Coronary artery (tissue), 2 donors: Measurements from ENCODE around the gene ZNF253.
"Not testable (repeated sequence)": the region's sequence is repeated elsewhere in the genome, so short reads cannot be mapped to it uniquely, and the experiment has no call there.

ENCODE experiments used
- DNase-seq: peaks from one replicate; pipeline ENCODE4 v3.0.0-alpha.2; 2017; ENCODE audit warnings: low spot score
- H3K27ac ChIP-seq, 2 donors: fragments of 200-600 bp; sonication (generic); one replicate each; pipeline ENCODE4 v1.5.1; 2016 to 2019
- H3K4me3 ChIP-seq: fragments of 200-600 bp; sonication (generic); 2 replicates; pipeline ENCODE4 v1.5.1; 2016; ENCODE audit warnings: mild to moderate bottlenecking, moderate library complexity
- TF ChIP-seq, protein P1 (sequence below): fragments of 200-600 bp; sonication (generic); IDR thresholded peaks from one replicate; pipeline ENCODE4 v1.5.1; 2019; ENCODE audit warnings: antibody characterized with exemption

The ZNF253 gene

GRCh38 chr19:19900139-19900728 lies 34.6 kb downstream of the ZNF253 start:
- TF ChIP-seq, protein P1, sequence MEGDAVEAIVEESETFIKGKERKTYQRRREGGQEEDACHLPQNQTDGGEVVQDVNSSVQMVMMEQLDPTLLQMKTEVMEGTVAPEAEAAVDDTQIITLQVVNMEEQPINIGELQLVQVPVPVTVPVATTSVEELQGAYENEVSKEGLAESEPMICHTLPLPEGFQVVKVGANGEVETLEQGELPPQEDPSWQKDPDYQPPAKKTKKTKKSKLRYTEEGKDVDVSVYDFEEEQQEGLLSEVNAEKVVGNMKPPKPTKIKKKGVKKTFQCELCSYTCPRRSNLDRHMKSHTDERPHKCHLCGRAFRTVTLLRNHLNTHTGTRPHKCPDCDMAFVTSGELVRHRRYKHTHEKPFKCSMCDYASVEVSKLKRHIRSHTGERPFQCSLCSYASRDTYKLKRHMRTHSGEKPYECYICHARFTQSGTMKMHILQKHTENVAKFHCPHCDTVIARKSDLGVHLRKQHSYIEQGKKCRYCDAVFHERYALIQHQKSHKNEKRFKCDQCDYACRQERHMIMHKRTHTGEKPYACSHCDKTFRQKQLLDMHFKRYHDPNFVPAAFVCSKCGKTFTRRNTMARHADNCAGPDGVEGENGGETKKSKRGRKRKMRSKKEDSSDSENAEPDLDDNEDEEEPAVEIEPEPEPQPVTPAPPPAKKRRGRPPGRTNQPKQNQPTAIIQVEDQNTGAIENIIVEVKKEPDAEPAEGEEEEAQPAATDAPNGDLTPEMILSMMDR: no peak
- DNase-seq: no peak
- H3K4me3 ChIP-seq: peak overlapping the region; percentile 81
- peak overlapping the region; percentile 70 to 86 for H3K27ac ChIP-seq

DNA sequence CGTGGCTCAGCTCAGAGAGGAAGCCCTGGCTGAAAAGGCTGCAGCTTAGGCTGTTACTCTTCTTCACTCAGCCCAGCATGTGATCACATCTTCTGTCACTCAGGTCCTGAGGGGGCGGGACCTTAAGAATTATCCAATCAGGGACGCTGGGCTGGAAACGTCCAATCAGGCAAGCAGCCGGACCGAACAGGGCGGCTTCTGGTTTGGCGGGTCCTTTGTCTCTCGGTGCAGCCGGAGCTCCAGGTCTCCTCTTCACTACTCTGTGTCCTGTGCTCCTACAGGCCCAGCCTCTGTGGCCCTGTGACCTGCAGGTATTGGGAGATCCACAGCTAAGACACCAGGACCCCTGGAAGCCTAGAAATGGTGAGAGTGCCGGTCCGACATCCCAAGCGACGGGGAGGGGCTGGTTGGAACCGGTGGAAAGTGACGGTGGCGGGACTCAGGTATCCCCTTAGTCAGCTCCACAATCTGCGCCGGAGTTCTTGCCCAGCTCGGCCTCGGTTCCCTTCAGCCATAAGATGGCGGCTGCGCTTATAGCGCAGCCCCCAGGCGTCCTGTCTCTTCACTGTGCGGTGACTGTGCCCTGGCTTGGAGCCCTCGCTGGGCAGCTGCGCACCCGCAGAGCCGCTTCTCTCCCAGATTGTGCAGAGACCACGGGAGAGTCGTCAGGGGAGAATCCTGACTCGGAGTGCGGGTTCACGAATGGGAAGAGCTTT lies 35.2 kb downstream of the ZNF253 start, which contains the start of gene ZNF93:
Gene ZNF93, plus strand, starts transcription at position 218 of the 716 bp plus-strand sequence. Its CDS starts 143 bp downstream, at position 361.
- DNase-seq: peak; percentile 96
- Histone ChIP-seq H3K27ac (peak within 1 kb of the TSS; percentile 70 to 86), H3K4me3 (peak within 1 kb of the TSS; percentile 81)
- TF ChIP-seq, protein P1: no peak

DNA sequence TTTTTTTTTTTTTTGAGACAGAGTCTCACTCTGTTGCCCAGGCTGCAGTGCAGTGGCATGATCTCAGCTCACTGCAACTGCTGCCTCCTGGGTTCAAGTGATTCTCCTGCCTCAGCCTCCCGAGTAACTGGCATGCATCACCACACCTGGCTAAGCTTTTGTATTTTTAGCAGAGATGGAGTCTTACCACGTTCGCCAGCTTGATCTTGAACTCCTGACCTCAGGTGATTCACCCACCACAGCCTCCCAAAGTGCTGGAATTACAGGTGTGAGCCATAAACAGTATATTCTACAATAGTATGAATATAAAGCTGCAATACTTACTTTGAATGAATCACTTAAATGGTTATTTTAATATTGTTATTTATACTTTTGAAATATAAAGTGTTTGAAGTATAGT lies 41.9 kb downstream of the ZNF253 start:
- H3K4me3 ChIP-seq, H3K27ac ChIP-seq, DNase-seq: not testable (repeated sequence)

DNA sequence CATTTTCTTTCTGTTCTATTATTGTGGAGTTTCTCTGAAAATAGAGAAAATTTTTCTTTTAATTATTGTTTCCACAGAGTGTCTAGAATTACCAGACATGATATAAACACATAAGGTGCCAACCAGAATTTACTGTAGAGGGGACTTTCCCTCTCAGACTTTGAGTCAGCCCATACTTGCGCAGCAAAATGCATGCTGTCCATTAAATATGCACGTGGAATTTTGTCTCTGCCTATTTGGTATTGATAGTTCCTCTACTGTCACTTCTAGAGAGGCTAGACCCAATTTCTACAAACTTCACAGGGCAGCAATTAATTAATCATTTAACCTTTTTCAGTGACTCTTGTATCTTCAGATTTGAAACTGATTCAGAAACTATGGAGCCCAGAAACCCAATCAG lies 44.0 kb downstream of the ZNF253 start:
- no peak for DNase-seq
- Histone ChIP-seq H3K27ac (no peak overlapping the region), H3K4me3 (no peak overlapping the region)
- TF ChIP-seq, protein P1: no peak

DNA sequence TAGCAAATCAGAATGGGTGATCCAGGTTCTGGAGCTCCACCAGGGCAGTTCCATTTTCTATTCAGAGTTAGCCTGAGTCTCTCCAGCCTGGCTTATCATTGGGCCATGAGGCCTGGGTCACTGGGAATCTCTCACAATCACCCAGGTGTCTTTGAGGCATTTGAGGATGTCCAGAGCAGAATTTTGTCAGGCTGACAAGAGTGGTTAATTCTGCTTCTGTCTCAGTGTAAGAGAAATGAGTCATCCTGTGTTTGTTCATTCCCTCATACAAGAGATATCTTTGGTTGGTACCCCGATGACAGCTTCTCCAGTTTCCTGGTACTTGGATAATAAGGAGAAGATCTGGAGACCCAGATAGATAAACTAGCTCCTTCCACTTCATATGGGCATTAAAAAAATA lies 45.5 kb downstream of the ZNF253 start:
- TF ChIP-seq, protein P1: no peak
- Histone ChIP-seq H3K27ac (no peak overlapping the region), H3K4me3 (no peak overlapping the region)
- no peak for DNase-seq

GRCh38 chr19:19914596-19914995 lies 48.9 kb downstream of the ZNF253 start:
- TF ChIP-seq, protein P1: no peak
- no peak overlapping the region for H3K4me3 ChIP-seq
- DNase-seq: no peak
- H3K27ac ChIP-seq: no peak overlapping the region

DNA sequence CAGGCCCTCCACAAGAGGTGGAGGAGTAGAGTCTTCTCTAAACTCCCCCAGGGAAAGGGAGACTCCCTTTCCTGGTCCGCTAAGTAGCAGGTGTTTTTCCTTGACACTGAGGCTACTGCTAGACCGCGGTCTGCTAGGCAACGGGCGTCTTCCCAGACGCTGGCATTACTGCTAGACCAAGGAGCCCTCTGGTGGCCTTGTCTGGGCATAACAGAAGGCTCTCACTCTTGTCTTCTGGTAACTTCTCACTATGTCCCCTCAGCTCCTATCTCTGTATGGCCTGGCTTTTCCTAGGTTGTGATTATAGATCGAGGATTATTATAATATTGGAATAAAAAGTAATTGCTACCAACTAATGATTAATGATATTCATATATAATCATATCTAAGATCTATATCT lies 64.7 kb downstream of the ZNF253 start:
- DNase-seq, H3K27ac ChIP-seq, H3K4me3 ChIP-seq: not testable (repeated sequence)
- TF ChIP-seq, protein P1: peak; percentile 19

DNA sequence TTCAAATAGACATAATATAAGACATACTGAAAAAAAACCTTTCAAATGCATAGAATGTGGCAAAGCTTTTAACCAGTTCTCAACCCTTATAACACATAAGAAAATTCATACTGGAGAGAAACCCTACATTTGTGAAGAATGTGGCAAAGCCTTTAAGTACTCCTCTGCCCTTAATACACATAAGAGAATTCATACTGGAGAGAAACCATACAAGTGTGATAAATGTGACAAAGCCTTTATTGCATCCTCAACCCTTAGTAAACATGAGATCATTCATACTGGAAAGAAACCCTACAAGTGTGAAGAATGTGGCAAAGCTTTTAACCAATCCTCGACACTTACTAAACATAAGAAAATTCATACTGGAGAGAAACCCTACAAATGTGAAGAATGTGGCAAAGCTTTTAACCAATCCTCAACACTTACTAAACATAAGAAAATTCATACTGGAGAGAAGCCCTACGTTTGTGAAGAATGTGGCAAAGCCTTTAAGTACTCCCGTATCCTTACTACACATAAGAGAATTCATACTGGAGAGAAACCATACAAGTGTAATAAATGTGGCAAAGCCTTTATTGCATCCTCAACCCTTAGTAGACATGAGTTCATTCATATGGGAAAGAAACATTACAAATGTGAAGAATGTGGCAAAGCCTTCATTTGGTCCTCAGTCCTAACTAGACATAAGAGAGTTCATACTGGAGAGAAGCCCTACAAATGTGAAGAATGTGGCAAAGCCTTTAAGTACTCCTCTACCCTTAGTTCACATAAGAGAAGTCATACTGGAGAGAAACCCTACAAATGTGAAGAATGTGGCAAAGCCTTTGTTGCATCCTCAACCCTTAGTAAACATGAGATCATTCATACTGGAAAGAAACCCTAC lies 68.0 kb downstream of the ZNF253 start:
- not testable (repeated sequence) for H3K27ac ChIP-seq, DNase-seq
- peak overlapping the region; percentile 17 for H3K4me3 ChIP-seq
